NB4 (cell line): ENCODE measurements around the gene COQ5.
A peak's percentile ranks its signal among the peaks of the same experiment; 100 is the strongest.
"Not testable (repeated sequence)": the region's sequence is repeated elsewhere in the genome, so short reads cannot be mapped to it uniquely, and the experiment has no call there.

Source experiments
- DNase-seq: peaks from one replicate; pipeline ENCODE4 v3.0.0; 2010; ENCODE audit warnings: low read depth
- H3K4me3 ChIP-seq: one replicate; pipeline ENCODE4 v1.5.1; 2011; ENCODE audit warnings: mild to moderate bottlenecking, low read depth, low read length, moderate library complexity
- CTCF ChIP-seq: IDR thresholded peaks from one replicate; pipeline ENCODE4 v1.5.1; 2012; ENCODE audit warnings: low read depth, low read length
- MAX ChIP-seq: IDR thresholded peaks from 2 replicates; pipeline ENCODE4 v1.6.1; 2011; ENCODE audit warnings: low read depth, low read length
- MYC ChIP-seq: IDR thresholded peaks from 2 replicates; pipeline ENCODE4 v1.6.1; 2011; ENCODE audit warnings: low read depth, low read length
- POLR2A ChIP-seq: IDR thresholded peaks from 2 replicates; pipeline ENCODE4 v1.6.1; 2011; ENCODE audit warnings: mild to moderate bottlenecking; ENCODE audit not compliant: insufficient read length; ENCODE audit errors: extremely low read depth

Gene COQ5

GRCh38 chr12:120489018-120489417 lies 39.9 kb downstream of the COQ5 start:
- no peak overlapping the region for H3K4me3 ChIP-seq
- TF ChIP-seq CTCF = no peak
- no peak for TF ChIP-seq MYC
- TF ChIP-seq MAX = no peak
- DNase-seq = no peak

GRCh38 chr12:120488057-120488640 lies 40.8 kb downstream of the COQ5 start:
- no peak for DNase-seq
- TF ChIP-seq CTCF (no peak), MAX (no peak), MYC (no peak), POLR2A (no peak)
- H3K4me3 ChIP-seq = no peak overlapping the region

GRCh38 chr12:120487552-120487951 lies 41.4 kb downstream of the COQ5 start:
- not testable (repeated sequence) for H3K4me3 ChIP-seq, DNase-seq

GRCh38 chr12:120485961-120486881 lies 42.7 kb downstream of the COQ5 start:
- TF ChIP-seq MYC (no peak), POLR2A (no peak), CTCF (no peak), MAX (no peak)
- no peak overlapping the region for H3K4me3 ChIP-seq
- DNase-seq = no peak

- H3K4me3 ChIP-seq = no peak overlapping the region
- DNase-seq = peak; percentile 57
- no peak for TF ChIP-seq CTCF
- no peak for TF ChIP-seq MAX
- TF ChIP-seq MYC = no peak
- no peak for TF ChIP-seq POLR2A
These were observed 45.3 kb downstream of the COQ5 start for GRCh38 chr12:120483621-120484020.

GRCh38 chr12:120481022-120481767 lies 47.8 kb downstream of the COQ5 start:
- TF ChIP-seq MAX = no peak
- TF ChIP-seq CTCF = no peak
- no peak for TF ChIP-seq POLR2A
- TF ChIP-seq MYC = no peak
- no peak overlapping the region for H3K4me3 ChIP-seq
- no peak for DNase-seq
